Hindlimb muscle (tissue), 1 donor: ENCODE data around the gene PHRF1. TPM values are rescaled to one million over a fixed set of nuclear protein-coding genes. Genes with fewer than 3 reads are reported as not detected.

Experiments used
- DNase-seq: peaks from one replicate; pipeline ENCODE4 v3.0.0-alpha.2; 2013
- polyA plus RNA-seq: library from polyadenylated mRNA; unstranded; fragments of 120-200 nt; gene quantifications from one replicate; pipeline ENCODE4 v1.2.1, GENCODE V29; 2013; ENCODE audit not compliant: insufficient read length

PHRF1 gene, protein sequence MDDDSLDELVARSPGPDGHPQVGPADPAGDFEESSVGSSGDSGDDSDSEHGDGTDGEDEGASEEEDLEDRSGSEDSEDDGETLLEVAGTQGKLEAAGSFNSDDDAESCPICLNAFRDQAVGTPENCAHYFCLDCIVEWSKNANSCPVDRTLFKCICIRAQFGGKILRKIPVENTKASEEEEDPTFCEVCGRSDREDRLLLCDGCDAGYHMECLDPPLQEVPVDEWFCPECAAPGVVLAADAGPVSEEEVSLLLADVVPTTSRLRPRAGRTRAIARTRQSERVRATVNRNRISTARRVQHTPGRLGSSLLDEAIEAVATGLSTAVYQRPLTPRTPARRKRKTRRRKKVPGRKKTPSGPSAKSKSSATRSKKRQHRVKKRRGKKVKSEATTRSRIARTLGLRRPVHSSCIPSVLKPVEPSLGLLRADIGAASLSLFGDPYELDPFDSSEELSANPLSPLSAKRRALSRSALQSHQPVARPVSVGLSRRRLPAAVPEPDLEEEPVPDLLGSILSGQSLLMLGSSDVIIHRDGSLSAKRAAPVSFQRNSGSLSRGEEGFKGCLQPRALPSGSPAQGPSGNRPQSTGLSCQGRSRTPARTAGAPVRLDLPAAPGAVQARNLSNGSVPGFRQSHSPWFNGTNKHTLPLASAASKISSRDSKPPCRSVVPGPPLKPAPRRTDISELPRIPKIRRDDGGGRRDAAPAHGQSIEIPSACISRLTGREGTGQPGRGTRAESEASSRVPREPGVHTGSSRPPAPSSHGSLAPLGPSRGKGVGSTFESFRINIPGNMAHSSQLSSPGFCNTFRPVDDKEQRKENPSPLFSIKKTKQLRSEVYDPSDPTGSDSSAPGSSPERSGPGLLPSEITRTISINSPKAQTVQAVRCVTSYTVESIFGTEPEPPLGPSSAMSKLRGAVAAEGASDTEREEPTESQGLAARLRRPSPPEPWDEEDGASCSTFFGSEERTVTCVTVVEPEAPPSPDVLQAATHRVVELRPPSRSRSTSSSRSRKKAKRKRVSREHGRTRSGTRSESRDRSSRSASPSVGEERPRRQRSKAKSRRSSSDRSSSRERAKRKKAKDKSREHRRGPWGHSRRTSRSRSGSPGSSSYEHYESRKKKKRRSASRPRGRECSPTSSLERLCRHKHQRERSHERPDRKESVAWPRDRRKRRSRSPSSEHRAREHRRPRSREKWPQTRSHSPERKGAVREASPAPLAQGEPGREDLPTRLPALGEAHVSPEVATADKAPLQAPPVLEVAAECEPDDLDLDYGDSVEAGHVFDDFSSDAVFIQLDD (N-terminal part only)
- 21.3 TPM for polyA plus RNA-seq

GRCh38 chr11:575996-576768 lies at the start of gene PHRF1:
Gene PHRF1 (plus strand): TSS chr11:576470. CDS start chr11:581513, 5,043 bp downstream.
- DNase-seq, result peak; percentile 95

DNA sequence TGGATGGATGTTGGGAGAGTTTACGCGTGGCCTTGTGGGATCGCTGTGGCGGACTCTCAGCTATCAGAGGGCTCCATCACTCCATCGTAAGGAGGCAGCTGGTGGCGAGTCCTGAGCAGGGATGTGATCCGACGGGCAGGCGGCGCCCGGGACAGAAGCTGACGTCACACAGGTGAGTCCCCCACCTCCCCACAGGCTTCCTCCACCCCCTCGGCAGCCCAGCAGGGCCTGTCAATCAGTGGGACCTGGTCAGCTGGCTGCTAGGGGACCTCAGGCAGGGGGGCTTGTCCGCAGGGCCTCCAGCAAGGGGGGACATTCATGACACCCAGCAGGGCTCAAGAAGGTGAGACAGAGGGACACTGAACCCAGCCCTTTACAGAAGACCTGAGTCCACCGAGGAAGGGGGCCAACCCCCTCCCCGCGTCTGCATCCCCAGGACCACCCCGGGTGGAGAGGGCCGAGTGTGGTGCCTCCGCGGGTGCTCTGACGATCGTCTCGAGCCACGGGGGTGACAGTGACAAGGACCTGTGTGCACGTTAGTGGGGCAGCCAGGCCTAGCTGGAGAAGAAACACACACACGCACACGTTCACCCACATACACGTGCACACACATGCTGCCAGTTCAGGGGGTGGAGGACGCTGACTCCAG lies 48.0 kb upstream of the PHRF1 start:
- DNase-seq, result no peak

DNA sequence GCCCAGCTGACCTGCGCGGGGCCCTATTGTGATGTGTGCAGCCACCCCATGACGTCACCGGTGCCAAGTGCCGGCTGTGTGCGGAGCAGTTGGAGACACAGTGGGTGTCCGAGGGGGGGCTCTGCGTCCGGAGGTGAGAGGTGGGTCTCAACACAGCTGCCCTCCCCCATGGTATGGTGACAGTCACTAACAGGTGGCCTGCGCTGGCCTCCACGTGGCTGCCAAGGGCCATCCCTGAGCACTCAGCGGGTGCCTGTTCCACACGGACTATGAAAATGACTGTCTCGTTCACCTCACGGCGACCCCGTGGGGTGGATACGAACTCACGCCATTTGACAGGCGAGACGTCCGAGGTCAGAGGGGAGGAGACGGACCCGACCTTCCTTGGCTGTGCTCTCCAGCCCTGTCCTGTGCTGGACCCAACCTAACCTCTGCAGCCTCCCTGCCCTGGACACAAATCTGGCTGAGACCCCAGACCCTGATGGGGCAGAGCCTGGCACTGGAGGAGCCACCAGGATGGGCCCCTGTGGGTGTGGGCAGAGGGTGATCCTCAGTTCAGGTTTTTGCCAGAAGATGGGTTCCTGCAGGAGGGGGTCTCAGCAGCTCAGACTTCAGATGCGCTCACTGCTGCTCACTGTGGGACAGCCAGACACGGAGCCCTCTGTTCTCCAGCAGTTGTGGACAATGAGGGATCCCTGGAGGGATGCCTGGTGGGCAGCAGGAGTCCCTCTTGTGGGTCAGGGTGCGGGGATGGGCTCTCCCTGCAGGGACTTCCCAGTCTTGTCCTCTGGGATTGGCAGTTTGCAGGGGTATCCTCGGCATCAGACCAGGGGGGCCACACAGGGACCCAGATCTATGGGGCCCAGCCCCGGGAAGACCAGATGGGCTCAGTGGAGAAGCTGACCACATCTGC lies 47.2 kb upstream of the PHRF1 start:
- DNase-seq, result no peak

- no peak for DNase-seq
Observed at GRCh38 chr11:529728-530411, 46.4 kb upstream of the PHRF1 start.

DNA sequence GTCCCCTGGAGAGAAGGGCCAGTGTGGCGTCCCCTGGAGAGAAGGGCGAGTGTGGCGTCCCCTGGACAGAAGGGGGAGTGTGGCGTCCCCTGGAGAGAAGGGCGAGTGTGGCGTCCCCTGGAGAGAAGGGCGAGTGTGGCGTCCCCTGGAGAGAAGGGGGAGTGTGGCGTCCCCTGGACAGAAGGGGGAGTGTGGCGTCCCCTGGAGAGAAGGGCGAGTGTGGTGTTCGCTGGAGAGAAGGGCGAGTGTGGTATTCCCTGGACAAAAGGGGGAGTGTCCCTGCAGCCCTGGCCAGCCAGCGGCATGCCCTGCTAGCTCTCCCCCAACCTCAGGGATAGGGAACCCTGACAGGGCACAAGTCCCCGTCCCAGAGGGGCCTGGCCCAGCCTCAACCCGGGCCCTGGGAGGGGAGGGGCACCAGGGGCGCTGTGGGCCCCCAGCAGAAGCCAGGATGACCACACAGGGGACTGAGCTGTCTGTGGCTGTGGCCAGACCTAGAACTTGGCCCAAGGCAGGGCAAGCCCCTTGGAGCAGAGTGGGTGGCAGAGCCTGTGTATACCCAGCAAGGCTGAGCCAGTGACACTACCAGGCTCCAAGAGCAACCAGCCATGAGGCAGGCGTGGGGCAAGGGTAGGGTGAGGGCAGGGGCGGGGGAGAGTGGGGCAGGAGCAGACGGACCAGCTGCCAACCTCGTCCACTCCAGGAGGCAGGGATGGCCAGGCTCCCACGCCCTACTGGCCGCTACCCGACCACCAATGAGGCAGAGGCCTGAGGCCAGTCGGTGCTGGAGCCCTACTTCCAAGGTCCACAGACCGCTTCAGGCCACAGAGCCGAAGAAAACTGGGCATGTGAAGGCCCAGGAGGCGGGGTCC lies 45.1 kb upstream of the PHRF1 start:
- DNase-seq, result no peak

DNA sequence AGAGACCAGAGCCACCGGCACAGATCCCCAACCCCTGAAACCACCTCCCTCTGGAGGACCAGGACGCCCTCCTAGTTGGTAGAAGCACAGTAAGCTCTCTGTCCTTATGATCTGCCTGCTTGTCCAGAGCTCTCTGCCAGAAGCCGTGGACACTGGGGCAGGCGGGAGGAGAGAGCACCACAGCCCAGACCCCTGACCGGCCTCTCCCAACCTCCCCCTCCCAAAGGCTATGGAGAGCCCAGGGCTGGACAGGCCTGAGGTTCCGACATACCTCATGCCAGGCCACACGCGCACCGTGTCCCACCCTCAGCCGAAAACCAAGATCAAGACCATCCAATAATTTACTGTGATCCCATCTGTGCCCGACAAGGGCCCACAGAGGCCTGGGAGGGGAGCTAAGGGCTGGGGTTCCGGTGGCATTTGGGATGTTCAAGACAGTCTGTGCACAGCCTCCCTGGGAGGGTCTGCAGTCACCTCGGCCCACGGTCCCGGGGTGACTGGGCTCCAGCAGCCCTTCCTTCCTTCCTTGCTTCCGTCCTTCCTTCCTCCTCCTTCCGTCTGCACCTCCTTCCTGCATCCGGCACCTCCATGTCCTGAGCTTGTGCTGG lies 44.2 kb upstream of the PHRF1 start:
- no peak for DNase-seq

- no peak for DNase-seq
Observed at GRCh38 chr11:532527-532985, 43.7 kb upstream of the PHRF1 start.

GRCh38 chr11:532986-533585 lies 43.2 kb upstream of the PHRF1 start:
- DNase-seq, result no peak

GRCh38 chr11:533586-534395 lies 42.5 kb upstream of the PHRF1 start:
- no peak for DNase-seq

GRCh38 chr11:534396-535209 lies 41.7 kb upstream of the PHRF1 start:
- DNase-seq, result no peak

DNA sequence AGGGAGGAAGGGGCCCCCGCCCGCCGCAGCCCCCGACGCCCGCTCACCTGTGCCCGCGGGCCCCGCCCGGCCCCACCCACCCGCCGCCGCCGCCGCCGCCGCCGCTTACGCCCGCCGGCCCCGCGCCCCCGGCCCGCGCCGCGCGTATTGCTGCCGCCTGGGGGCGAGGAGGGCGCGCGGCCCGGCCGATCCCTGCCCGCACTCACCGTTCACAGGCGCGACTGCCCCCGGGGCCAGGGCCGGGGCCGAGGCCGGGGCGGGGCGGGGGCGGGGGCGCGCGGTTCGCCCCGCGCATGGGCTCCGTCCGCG lies 41.1 kb upstream of the PHRF1 start:
- DNase-seq, result no peak

GRCh38 chr11:535519-536454 lies 40.5 kb upstream of the PHRF1 start, which contains the start of gene HRAS:
Gene HRAS (minus strand): TSS chr11:535576.
- peak; percentile 95 for DNase-seq

DNA sequence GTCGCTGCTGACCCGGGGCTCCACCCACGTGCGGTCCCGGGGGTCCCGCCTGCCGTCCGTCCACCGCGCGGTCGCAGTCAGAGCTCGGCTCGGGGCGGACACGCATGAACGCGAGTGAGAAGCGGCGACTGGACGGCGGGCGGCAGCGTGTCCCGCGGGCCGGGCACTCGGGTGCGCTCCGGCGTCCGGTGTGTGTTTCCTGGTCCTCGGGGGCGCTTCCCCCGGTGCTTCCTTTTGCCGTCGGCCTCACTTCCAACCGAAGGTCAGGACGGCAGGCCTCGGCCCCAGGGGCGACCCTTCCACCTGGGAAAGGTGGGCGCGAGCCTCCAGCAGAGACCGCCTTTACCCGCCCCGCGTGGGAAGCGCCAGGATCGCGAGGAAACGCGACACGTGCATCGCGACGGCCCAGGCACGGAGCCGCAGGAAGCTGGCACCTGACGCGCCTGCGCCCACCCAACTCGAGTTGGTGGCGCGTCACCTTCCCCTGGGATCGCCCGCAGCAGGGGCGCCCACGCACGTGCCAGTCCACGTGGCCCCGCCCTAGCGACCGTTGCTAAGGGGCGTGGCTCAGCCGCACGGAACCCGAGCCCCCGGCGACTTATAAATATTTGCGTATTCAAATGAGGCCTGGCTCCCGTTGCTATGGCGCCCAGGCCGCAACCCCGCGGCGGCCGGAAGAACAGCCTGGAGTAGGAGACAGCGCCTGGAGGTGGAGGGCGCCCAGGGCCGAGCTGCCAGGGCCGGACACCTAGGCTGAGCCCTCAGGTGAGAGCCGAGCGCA lies 39.2 kb upstream of the PHRF1 start, which contains the start of gene LRRC56:
LRRC56 (plus strand) TSS at position 687 of the 781 bp plus-strand sequence. CDS start 3,158 bp downstream, outside the sequence.
- peak; percentile 59 for DNase-seq
